Lower leg skin (tissue), 3 donors: ENCODE measurements around the gene WNT2B.

Experiments
- POLR2A ChIP-seq, 2 donors: fragments of 450-650 bp; IDR thresholded peaks; one replicate each; pipeline ENCODE4 v1.6.1; 2016 to 2017; ENCODE audit warnings: antibody characterized with exemption in 2 of 2, mild to moderate bottlenecking in 1 of 2, moderate library complexity in 1 of 2
- TF ChIP-seq, protein P1 (sequence below), 3 donors: fragments of 450-650 bp; IDR thresholded peaks; one replicate each; pipeline ENCODE4 v1.5.1; 2016; ENCODE audit warnings: antibody characterized with exemption in 3 of 3, mild to moderate bottlenecking in 3 of 3, moderate library complexity in 2 of 3

DNA sequence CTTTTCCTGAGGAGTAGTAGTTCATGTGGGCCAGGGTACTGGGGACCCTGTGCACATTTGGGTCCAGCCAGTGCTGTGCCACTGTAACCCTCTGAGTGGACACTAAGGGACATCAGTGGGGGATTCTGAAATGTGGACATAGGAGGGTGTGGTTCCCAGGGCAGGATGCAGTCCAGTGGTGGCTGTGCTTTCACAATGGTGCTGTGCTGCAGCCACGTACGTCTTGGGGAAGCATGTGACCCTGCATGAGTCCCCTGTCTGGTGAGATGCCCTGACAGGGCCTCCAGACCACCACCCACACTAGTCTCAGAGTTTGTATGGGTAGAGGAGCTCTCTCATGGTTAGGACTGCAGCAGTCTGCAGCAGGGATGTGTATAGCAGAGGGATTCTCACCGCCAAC, 37.8 kb upstream of the WNT2B start:
- TF ChIP-seq, protein P1, sequence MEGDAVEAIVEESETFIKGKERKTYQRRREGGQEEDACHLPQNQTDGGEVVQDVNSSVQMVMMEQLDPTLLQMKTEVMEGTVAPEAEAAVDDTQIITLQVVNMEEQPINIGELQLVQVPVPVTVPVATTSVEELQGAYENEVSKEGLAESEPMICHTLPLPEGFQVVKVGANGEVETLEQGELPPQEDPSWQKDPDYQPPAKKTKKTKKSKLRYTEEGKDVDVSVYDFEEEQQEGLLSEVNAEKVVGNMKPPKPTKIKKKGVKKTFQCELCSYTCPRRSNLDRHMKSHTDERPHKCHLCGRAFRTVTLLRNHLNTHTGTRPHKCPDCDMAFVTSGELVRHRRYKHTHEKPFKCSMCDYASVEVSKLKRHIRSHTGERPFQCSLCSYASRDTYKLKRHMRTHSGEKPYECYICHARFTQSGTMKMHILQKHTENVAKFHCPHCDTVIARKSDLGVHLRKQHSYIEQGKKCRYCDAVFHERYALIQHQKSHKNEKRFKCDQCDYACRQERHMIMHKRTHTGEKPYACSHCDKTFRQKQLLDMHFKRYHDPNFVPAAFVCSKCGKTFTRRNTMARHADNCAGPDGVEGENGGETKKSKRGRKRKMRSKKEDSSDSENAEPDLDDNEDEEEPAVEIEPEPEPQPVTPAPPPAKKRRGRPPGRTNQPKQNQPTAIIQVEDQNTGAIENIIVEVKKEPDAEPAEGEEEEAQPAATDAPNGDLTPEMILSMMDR (IDR thresholded peaks at IDR 0.05) = no peak
- TF ChIP-seq POLR2A (IDR thresholded peaks at IDR 0.05) = no peak
